Measurements from ENCODE around the gene EHMT1.

Gene EHMT1

GRCh38 chr9:137807721-137808703, 189.2 kb downstream of the EHMT1 start:
- TF ChIP-seq TCF12 (IDR thresholded peaks at IDR 0.05; ENCODE audit: low read depth) (no peak), TAF1 (IDR thresholded peaks at IDR 0.05; ENCODE audit: low read depth) (no peak), FOXM1 (IDR thresholded peaks at IDR 0.05; ENCODE audit: borderline replicate concordance, low read depth) (no peak), RAD21 (IDR thresholded peaks at IDR 0.05; ENCODE audit: low read depth) (no peak), EGR1 (IDR thresholded peaks at IDR 0.05) (no peak), TEAD4 (IDR thresholded peaks at IDR 0.05) (no peak), YY1 (IDR thresholded peaks at IDR 0.05; ENCODE audit: low read depth) (no peak), CREB1 (IDR thresholded peaks at IDR 0.05; ENCODE audit: low read depth) (no peak), NFIC (IDR thresholded peaks at IDR 0.05) (no peak), CEBPB (IDR thresholded peaks at IDR 0.05) (no peak), MAX (IDR thresholded peaks at IDR 0.05) (no peak), EP300 (IDR thresholded peaks at IDR 0.05; ENCODE audit: borderline replicate concordance) (no peak)
- TF ChIP-seq, protein P1, sequence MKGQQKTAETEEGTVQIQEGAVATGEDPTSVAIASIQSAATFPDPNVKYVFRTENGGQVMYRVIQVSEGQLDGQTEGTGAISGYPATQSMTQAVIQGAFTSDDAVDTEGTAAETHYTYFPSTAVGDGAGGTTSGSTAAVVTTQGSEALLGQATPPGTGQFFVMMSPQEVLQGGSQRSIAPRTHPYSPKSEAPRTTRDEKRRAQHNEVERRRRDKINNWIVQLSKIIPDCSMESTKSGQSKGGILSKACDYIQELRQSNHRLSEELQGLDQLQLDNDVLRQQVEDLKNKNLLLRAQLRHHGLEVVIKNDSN (IDR thresholded peaks at IDR 0.05): no peak
- TF ChIP-seq, protein P2, sequence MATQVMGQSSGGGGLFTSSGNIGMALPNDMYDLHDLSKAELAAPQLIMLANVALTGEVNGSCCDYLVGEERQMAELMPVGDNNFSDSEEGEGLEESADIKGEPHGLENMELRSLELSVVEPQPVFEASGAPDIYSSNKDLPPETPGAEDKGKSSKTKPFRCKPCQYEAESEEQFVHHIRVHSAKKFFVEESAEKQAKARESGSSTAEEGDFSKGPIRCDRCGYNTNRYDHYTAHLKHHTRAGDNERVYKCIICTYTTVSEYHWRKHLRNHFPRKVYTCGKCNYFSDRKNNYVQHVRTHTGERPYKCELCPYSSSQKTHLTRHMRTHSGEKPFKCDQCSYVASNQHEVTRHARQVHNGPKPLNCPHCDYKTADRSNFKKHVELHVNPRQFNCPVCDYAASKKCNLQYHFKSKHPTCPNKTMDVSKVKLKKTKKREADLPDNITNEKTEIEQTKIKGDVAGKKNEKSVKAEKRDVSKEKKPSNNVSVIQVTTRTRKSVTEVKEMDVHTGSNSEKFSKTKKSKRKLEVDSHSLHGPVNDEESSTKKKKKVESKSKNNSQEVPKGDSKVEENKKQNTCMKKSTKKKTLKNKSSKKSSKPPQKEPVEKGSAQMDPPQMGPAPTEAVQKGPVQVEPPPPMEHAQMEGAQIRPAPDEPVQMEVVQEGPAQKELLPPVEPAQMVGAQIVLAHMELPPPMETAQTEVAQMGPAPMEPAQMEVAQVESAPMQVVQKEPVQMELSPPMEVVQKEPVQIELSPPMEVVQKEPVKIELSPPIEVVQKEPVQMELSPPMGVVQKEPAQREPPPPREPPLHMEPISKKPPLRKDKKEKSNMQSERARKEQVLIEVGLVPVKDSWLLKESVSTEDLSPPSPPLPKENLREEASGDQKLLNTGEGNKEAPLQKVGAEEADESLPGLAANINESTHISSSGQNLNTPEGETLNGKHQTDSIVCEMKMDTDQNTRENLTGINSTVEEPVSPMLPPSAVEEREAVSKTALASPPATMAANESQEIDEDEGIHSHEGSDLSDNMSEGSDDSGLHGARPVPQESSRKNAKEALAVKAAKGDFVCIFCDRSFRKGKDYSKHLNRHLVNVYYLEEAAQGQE (IDR thresholded peaks at IDR 0.05; ENCODE audit: low read depth): no peak

GRCh38 chr9:137809040-137809576, 190.3 kb downstream of the EHMT1 start:
- TF ChIP-seq TEAD4 (IDR thresholded peaks at IDR 0.05) (no peak), MAX (IDR thresholded peaks at IDR 0.05) (no peak), YY1 (IDR thresholded peaks at IDR 0.05; ENCODE audit: low read depth) (no peak), ZBTB7A (IDR thresholded peaks at IDR 0.05; ENCODE audit: low read depth) (no peak), TCF12 (IDR thresholded peaks at IDR 0.05; ENCODE audit: low read depth) (no peak), EGR1 (IDR thresholded peaks at IDR 0.05) (no peak), CEBPB (IDR thresholded peaks at IDR 0.05) (no peak), NFIC (IDR thresholded peaks at IDR 0.05) (no peak), TAF1 (IDR thresholded peaks at IDR 0.05; ENCODE audit: low read depth) (no peak), EP300 (IDR thresholded peaks at IDR 0.05; ENCODE audit: borderline replicate concordance) (no peak), CREB1 (IDR thresholded peaks at IDR 0.05; ENCODE audit: low read depth) (no peak), FOXM1 (IDR thresholded peaks at IDR 0.05; ENCODE audit: borderline replicate concordance, low read depth) (no peak), RAD21 (IDR thresholded peaks at IDR 0.05; ENCODE audit: low read depth) (no peak)
- TF ChIP-seq, protein P1 (IDR thresholded peaks at IDR 0.05): no peak
- TF ChIP-seq, protein P2 (IDR thresholded peaks at IDR 0.05; ENCODE audit: low read depth): no peak

GRCh38 chr9:137811283-137811870, 192.6 kb downstream of the EHMT1 start:
- TF ChIP-seq EGR1 (IDR thresholded peaks at IDR 0.05) (no peak), ZBTB7A (IDR thresholded peaks at IDR 0.05; ENCODE audit: low read depth) (no peak), MAX (IDR thresholded peaks at IDR 0.05) (no peak), TAF1 (IDR thresholded peaks at IDR 0.05; ENCODE audit: low read depth) (no peak), RAD21 (IDR thresholded peaks at IDR 0.05; ENCODE audit: low read depth) (no peak), CREB1 (IDR thresholded peaks at IDR 0.05; ENCODE audit: low read depth) (no peak), CEBPB (IDR thresholded peaks at IDR 0.05) (no peak)
- TF ChIP-seq, protein P2 (IDR thresholded peaks at IDR 0.05; ENCODE audit: low read depth): no peak
- TF ChIP-seq, protein P1 (IDR thresholded peaks at IDR 0.05): no peak
